Liver (tissue), 9 donors: Measurements from ENCODE around the gene PLVAP. TPM values are rescaled to one million over a fixed set of nuclear protein-coding genes. Genes with fewer than 3 reads are reported as not detected.

Experiments
- DNase-seq: peaks from one replicate; pipeline ENCODE4 v3.0.0-alpha.2; 2017; ENCODE audit warnings: low spot score
- H3K27ac ChIP-seq, 2 donors: one replicate each; pipeline ENCODE4 v1.7.0; 2013; ENCODE audit warnings: inconsistent platforms in 2 of 2, low read length in 2 of 2, control low read depth in 1 of 2, low read depth in 1 of 2, mild to moderate bottlenecking in 1 of 2
- H3K27me3 ChIP-seq, 4 donors: one replicate each; pipeline versions ENCODE4 v1.6.1 to v1.7.0; 2013; ENCODE audit warnings: low read length in 3 of 4, inconsistent platforms in 1 of 4, mild to moderate bottlenecking in 1 of 4, moderate library complexity in 1 of 4; ENCODE audit not compliant: control insufficient read depth in 4 of 4, insufficient read depth in 4 of 4
- H3K36me3 ChIP-seq, 4 donors: one replicate each; pipeline versions ENCODE4 v1.6.1 to v1.7.0; 2013; ENCODE audit warnings: low read length in 3 of 4, mild to moderate bottlenecking in 3 of 4, low read depth in 1 of 4, moderate library complexity in 1 of 4; ENCODE audit not compliant: control insufficient read depth in 4 of 4, insufficient read depth in 3 of 4
- H3K4me1 ChIP-seq, 4 donors: one replicate each; pipeline versions ENCODE4 v1.6.1 to v1.7.0; 2013; ENCODE audit warnings: low read length in 3 of 4, mild to moderate bottlenecking in 3 of 4, moderate library complexity in 1 of 4; ENCODE audit not compliant: control insufficient read depth in 4 of 4, insufficient read depth in 4 of 4
- H3K4me3 ChIP-seq, 3 donors: one replicate each; pipeline versions ENCODE4 v1.6.1 to v1.7.0; 2013; ENCODE audit warnings: low read length in 3 of 3, control low read depth in 1 of 3, low read depth in 1 of 3, mild to moderate bottlenecking in 1 of 3
- H3K9ac ChIP-seq, 2 donors: one replicate each; pipeline ENCODE4 v1.7.0; 2013; ENCODE audit warnings: low read length in 2 of 2, mild to moderate bottlenecking in 2 of 2, moderate library complexity in 2 of 2, control low read depth in 1 of 2, low read depth in 1 of 2
- H3K9me3 ChIP-seq, 4 donors: one replicate each; pipeline versions ENCODE4 v1.6.1 to v1.7.0; 2013; ENCODE audit warnings: low read length in 3 of 4; ENCODE audit not compliant: control insufficient read depth in 4 of 4
- CTCF ChIP-seq: fragments of 150-350 bp; IDR thresholded peaks from 2 replicates; pipeline ENCODE4 v1.5.1; 2017; ENCODE audit warnings: improper control_type of control experiment, low read depth, low read length; ENCODE audit not compliant: missing input control
- EGR1 ChIP-seq, 2 donors: IDR thresholded peaks; 2 replicates each; pipeline ENCODE4 v1.6.1; 2016 to 2018; ENCODE audit warnings: antibody characterized with exemption in 2 of 2, low read depth in 2 of 2
- FOXA1 ChIP-seq: IDR thresholded peaks from 2 replicates; pipeline ENCODE4 v1.6.1; 2016; ENCODE audit warnings: antibody characterized with exemption
- FOXA2 ChIP-seq: IDR thresholded peaks from 2 replicates; pipeline ENCODE4 v1.6.1; 2016; ENCODE audit warnings: antibody characterized with exemption
- GABPA ChIP-seq, 2 donors: IDR thresholded peaks in 1 of 2; conservative IDR thresholded peaks in 1 of 2; 2 replicates each; pipeline ENCODE4 v1.6.1; 2016; ENCODE audit warnings: antibody characterized with exemption in 2 of 2, mild to moderate bottlenecking in 1 of 2, moderate library complexity in 1 of 2
- HNF4G ChIP-seq: IDR thresholded peaks from 2 replicates; pipeline ENCODE4 v1.6.1; 2016; ENCODE audit warnings: antibody characterized with exemption
- JUND ChIP-seq, 2 donors: IDR thresholded peaks; 2 replicates each; pipeline ENCODE4 v1.6.1; 2016; ENCODE audit warnings: antibody characterized with exemption in 2 of 2
- NR2F2 ChIP-seq: IDR thresholded peaks from 2 replicates; pipeline ENCODE4 v1.6.1; 2016; ENCODE audit warnings: antibody characterized with exemption
- RAD21 ChIP-seq, 2 donors: IDR thresholded peaks; 2 replicates each; pipeline ENCODE4 v1.6.1; 2016; ENCODE audit warnings: antibody characterized with exemption in 2 of 2, mild to moderate bottlenecking in 2 of 2
- REST ChIP-seq: IDR thresholded peaks from 2 replicates; pipeline ENCODE4 v1.6.1; 2016; ENCODE audit warnings: antibody characterized with exemption, mild to moderate bottlenecking
- RXRA ChIP-seq, 2 donors: IDR thresholded peaks; 2 replicates each; pipeline ENCODE4 v1.6.1; 2017 to 2018; ENCODE audit warnings: antibody characterized with exemption in 2 of 2, mild to moderate bottlenecking in 1 of 2
- SP1 ChIP-seq: IDR thresholded peaks from 2 replicates; pipeline ENCODE4 v1.6.1; 2018; ENCODE audit warnings: antibody characterized with exemption, mild to moderate bottlenecking
- TAF1 ChIP-seq: conservative IDR thresholded peaks from 2 replicates; pipeline ENCODE4 v1.6.1; 2016; ENCODE audit warnings: antibody characterized with exemption, mild to moderate bottlenecking
- WGBS: extraction: QIAGEN DNeasy Blood & Tissue Kit; methylation state at CpG from one replicate; pipeline ENCODE4 v1.1.7; 2013; 5-methylcytosine and 5-hydroxymethylcytosine counted together
- polyA plus RNA-seq, 2 donors: library from polyadenylated mRNA; stranded (reverse) in 1 of 2; unstranded in 1 of 2; fragments of 200-250 nt in 1 of 2; fragments of >200 nt in 1 of 2; fragmentation: Nextera tagmentation in 1 of 2; extraction: Ambion mirVana in 1 of 2; gene quantifications; one replicate each; pipeline versions ENCODE4 v1.2.1 to v1.2.3, GENCODE V29; 2013 to 2015
- total RNA-seq, 2 donors: library from RNA; depleted of rRNA; stranded (reverse); fragments of >200 nt; gene quantifications; one replicate each; pipeline ENCODE4 v1.2.3, GENCODE V29; 2014
- TF ChIP-seq, protein P1 (sequence below): IDR thresholded peaks from 2 replicates; pipeline ENCODE4 v1.6.1; 2016; ENCODE audit warnings: antibody characterized with exemption
- TF ChIP-seq, protein P2 (sequence below): IDR thresholded peaks from 2 replicates; pipeline ENCODE4 v1.6.1; 2016; ENCODE audit warnings: antibody characterized with exemption
- donor health status: healthy.
- donor health status: healthy.
- donor health status: healthy.
- donor health status: healthy.
- donor health status: healthy.

PLVAP gene
- total and polyA plus RNA-seq, 4 donors, result 4.2 to 11.8 (median 8.6) TPM

- Histone ChIP-seq H3K36me3 (peaks cover 2 to 12% (median 6%) of the 10 kb centered on the region in 4 donors), H3K4me3 (no peak overlapping the region), H3K27me3 (no peaks in the 10 kb centered on the region), H3K9me3 (no peaks in the 10 kb centered on the region), H3K4me1 (peaks cover 0 to 7% (median 5%) of the 10 kb centered on the region in 4 donors), H3K9ac (no peak overlapping the region), H3K27ac (no peak overlapping the region)
- no peak for TF ChIP-seq NR2F2
- TF ChIP-seq RXRA (IDR thresholded peaks at IDR 0.05), result no peak
- no peak for TF ChIP-seq JUND (IDR thresholded peaks at IDR 0.05)
- TF ChIP-seq, protein P1, sequence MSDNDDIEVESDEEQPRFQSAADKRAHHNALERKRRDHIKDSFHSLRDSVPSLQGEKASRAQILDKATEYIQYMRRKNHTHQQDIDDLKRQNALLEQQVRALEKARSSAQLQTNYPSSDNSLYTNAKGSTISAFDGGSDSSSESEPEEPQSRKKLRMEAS, result no peak
- TF ChIP-seq SP1, result no peak
- TF ChIP-seq, protein P2, sequence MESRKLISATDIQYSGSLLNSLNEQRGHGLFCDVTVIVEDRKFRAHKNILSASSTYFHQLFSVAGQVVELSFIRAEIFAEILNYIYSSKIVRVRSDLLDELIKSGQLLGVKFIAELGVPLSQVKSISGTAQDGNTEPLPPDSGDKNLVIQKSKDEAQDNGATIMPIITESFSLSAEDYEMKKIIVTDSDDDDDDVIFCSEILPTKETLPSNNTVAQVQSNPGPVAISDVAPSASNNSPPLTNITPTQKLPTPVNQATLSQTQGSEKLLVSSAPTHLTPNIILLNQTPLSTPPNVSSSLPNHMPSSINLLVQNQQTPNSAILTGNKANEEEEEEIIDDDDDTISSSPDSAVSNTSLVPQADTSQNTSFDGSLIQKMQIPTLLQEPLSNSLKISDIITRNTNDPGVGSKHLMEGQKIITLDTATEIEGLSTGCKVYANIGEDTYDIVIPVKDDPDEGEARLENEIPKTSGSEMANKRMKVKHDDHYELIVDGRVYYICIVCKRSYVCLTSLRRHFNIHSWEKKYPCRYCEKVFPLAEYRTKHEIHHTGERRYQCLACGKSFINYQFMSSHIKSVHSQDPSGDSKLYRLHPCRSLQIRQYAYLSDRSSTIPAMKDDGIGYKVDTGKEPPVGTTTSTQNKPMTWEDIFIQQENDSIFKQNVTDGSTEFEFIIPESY, result no peak
- TF ChIP-seq HNF4G, result no peak
- no peak for TF ChIP-seq TAF1
- TF ChIP-seq FOXA2, result no peak
- no peak for TF ChIP-seq RAD21 (IDR thresholded peaks at IDR 0.05)
- no peak for TF ChIP-seq FOXA1
- no peak for TF ChIP-seq CTCF
- 68% methylated on average over 6 of the region's 6 CpGs for WGBS
- DNase-seq, result no peak
These were observed 38.0 kb upstream of the PLVAP start for GRCh38 chr19:17415121-17415520.

- no peak for TF ChIP-seq GABPA (IDR thresholded peaks at IDR 0.05 in 1 of 2, conservative IDR thresholded peaks at IDR 0.05 in 1 of 2)
- TF ChIP-seq, protein P1, result no peak
- no peak for TF ChIP-seq TAF1
- TF ChIP-seq RAD21 (IDR thresholded peaks at IDR 0.05), result no peak
- TF ChIP-seq EGR1 (IDR thresholded peaks at IDR 0.05; ENCODE audit: low read depth in 2 of 2), result no peak
- no peak for TF ChIP-seq NR2F2
- TF ChIP-seq RXRA (IDR thresholded peaks at IDR 0.05), result no peak
- no peak for TF ChIP-seq REST
- no peak for TF ChIP-seq JUND (IDR thresholded peaks at IDR 0.05)
- no peak for TF ChIP-seq FOXA1
- no peak overlapping the region for H3K4me3 ChIP-seq
- H3K9ac ChIP-seq, result no peak overlapping the region
- no peaks in the 10 kb centered on the region for H3K9me3 ChIP-seq
- WGBS, result 82% methylated on average over 8 of the region's 8 CpGs
- no peak for DNase-seq
- no peak overlapping the region for H3K27ac ChIP-seq
- H3K36me3 ChIP-seq, result peaks cover 2 to 12% (median 6%) of the 10 kb centered on the region in 4 donors
- H3K27me3 ChIP-seq, result no peaks in the 10 kb centered on the region
- H3K4me1 ChIP-seq, result peaks cover 0 to 3% (median 3%) of the 10 kb centered on the region in 4 donors
These were observed 37.0 kb upstream of the PLVAP start for GRCh38 chr19:17414097-17414496.
